DMS153 treated with DMSO at 0.1 percent for 48 hours (cell line): ENCODE results near the gene FCRL1.

Experiments
- DNase-seq: peaks from one replicate; lab custom pipeline; 2025; ENCODE audit not compliant: unreplicated experiment; lab: John Stamatoyannopoulos, UW

FCRL1 gene

GRCh38 chr1:157819896-157820295 is at the start of gene FCRL1:
Gene FCRL1, minus strand, starts transcription at chr1:157820120. Its CDS starts 83 bp downstream, at chr1:157820037.
- DNase-seq: no peak

GRCh38 chr1:157868654-157869053 is 48.7 kb upstream of the FCRL1 start:
- DNase-seq: no peak

GRCh38 chr1:157862114-157863070 is 42.5 kb upstream of the FCRL1 start:
- no peak for DNase-seq

- no peak for DNase-seq
These were observed 36.6 kb upstream of the FCRL1 start for GRCh38 chr1:157856538-157856937.

- DNase-seq: no peak
These were observed 32.6 kb upstream of the FCRL1 start for GRCh38 chr1:157852476-157852875.

GRCh38 chr1:157849229-157849875 is 29.4 kb upstream of the FCRL1 start:
- DNase-seq: no peak

- no peak for DNase-seq
These were observed 24.3 kb upstream of the FCRL1 start for GRCh38 chr1:157844089-157844830.

- no peak for DNase-seq
These were observed 23.0 kb upstream of the FCRL1 start for GRCh38 chr1:157842939-157843338.

GRCh38 chr1:157841708-157842107 is 21.8 kb upstream of the FCRL1 start, which contains the start of gene CD5L:
Gene CD5L, minus strand, starts transcription at chr1:157841808. Its CDS starts 107 bp downstream, at chr1:157841701.
- no peak for DNase-seq

- no peak for DNase-seq
These were observed 19.0 kb upstream of the FCRL1 start for GRCh38 chr1:157838966-157839365.

GRCh38 chr1:157834430-157834829 is 14.5 kb upstream of the FCRL1 start:
- DNase-seq: no peak

- no peak for DNase-seq
These were observed 13.2 kb upstream of the FCRL1 start for GRCh38 chr1:157833145-157833544.

- DNase-seq: no peak
These were observed 12.2 kb upstream of the FCRL1 start for GRCh38 chr1:157831968-157832626.

- DNase-seq: no peak
These were observed 11.0 kb upstream of the FCRL1 start for GRCh38 chr1:157830887-157831286.

- no peak for DNase-seq
These were observed 9.8 kb upstream of the FCRL1 start for GRCh38 chr1:157829711-157830110.

- no peak for DNase-seq
These were observed 9.3 kb upstream of the FCRL1 start for GRCh38 chr1:157829210-157829609.

GRCh38 chr1:157820299-157820698 is 379 bp upstream of the FCRL1 start:
- no peak for DNase-seq

- no peak for DNase-seq
These were observed 705 bp downstream of the FCRL1 start for GRCh38 chr1:157819215-157819614.

GRCh38 chr1:157813269-157813668 is 6.7 kb downstream of the FCRL1 start:
- DNase-seq: no peak

- DNase-seq: no peak
These were observed 13.3 kb downstream of the FCRL1 start for GRCh38 chr1:157806431-157807149.
